A549 treated with Hydrocortisone at 1 μM for 4 hours (cell line): ENCODE results near the gene FARS2. TPM values are rescaled to one million over a fixed set of nuclear protein-coding genes. Genes with fewer than 3 reads are reported as not detected.

Source experiments
- total RNA-seq: library from RNA; stranded (reverse); fragments of 200-300 nt; extraction: Qiagen RNA extraction; gene quantifications from 5 replicates; pipeline ENCODE4 v1.2.3, GENCODE V29; 2022

Gene FARS2
- total RNA-seq = 9.6 to 11.3 TPM (median 10.7 TPM) in 5 replicates

GRCh38 chr6:5260661-5261544 lies at the start of gene FARS2, which contains the start of gene LYRM4:
Gene FARS2 (plus strand): TSS chr6:5261513.
Gene LYRM4 (minus strand): TSS chr6:5260950. CDS start chr6:5260733, 217 bp downstream.

Other genes with a start within 250 kb of the FARS2 start
- gene PPP1R3G, start 176.2 kb upstream of the FARS2 start, total RNA-seq = 1.9 to 2.2 TPM (median 2.1 TPM) in 5 replicates
- gene LYRM4, start 563 bp upstream of the FARS2 start, total RNA-seq = 23.3 to 37.1 TPM (median 34.8 TPM) in 5 replicates